K562 (cell line): ENCODE data around the gene TARP.

Experiments
- ATAC-seq: fragments of 200-7000 bp; cut with Tn5 transposase; 3 replicates; pipeline ENCODE4 v1.9.1; 2020; ENCODE audit warnings: moderate library complexity
- BruUV-seq: library from RNA; stranded (reverse); fragments of 400-500 nt; replicated peaks from 2 replicates; lab custom pipeline; 2021; lab: Mats Ljungman, UMichigan
- CTCF ChIA-PET: fragments of 300-600 bp; formaldehyde crosslinking; extraction: SDS; loops from one replicate; lab custom pipeline; 2021; ENCODE audit warnings: low intra/inter-chr PET ratio; lab: Yijun Ruan, JAX
- POLR2A ChIA-PET: fragments of 300-600, 350-650 bp; sonication (Branson Sonifier 250); formaldehyde crosslinking; extraction: SDS; loops from one replicate; lab custom pipeline; 2021; ENCODE audit warnings: antibody characterized with exemption, inconsistent platforms; lab: Yijun Ruan, JAX
- DNase-seq, 4 experiments: peaks; one replicate each; pipeline versions ENCODE4 v3.0.0 to v3.0.0-alpha.2; 2011 to 2018; ENCODE audit warnings: low spot score in 3 of 4, mixed read lengths in 3 of 4; ENCODE audit errors: extremely low read depth in 1 of 4
- FAIRE-seq: peaks from 2 replicates; lab custom pipeline; 2011; peaks lifted over from hg19 to GRCh38; lab: Jason Lieb, UNC
- H2AFZ ChIP-seq: 2 replicates; pipeline ENCODE4 v1.6.0; 2011; ENCODE audit warnings: low read depth, low read length, control low read depth, inconsistent platforms
- H3K27ac ChIP-seq: fragments of 200-600 bp; 3 replicates; pipeline ENCODE4 v1.8.0; 2011; ENCODE audit warnings: low read depth, mild to moderate bottlenecking, control low read depth, inconsistent platforms, low read length, moderate library complexity, mixed read lengths; ENCODE audit errors: extremely low read depth
- H3K27me3 ChIP-seq, 2 experiments: fragments of 300-600 bp in 1 of 2; 2 replicates in 1 of 2; 3 replicates in 1 of 2; pipeline versions ENCODE4 v1.6.0 to v1.8.0; 2011; ENCODE audit warnings: inconsistent platforms in 2 of 2, low read length in 2 of 2, mild to moderate bottlenecking in 1 of 2, mixed read lengths in 1 of 2, moderate library complexity in 1 of 2; ENCODE audit not compliant: control insufficient read depth in 2 of 2, insufficient read depth in 2 of 2
- H3K36me3 ChIP-seq: fragments of 300-600 bp; 3 replicates; pipeline ENCODE4 v1.8.0; 2011; ENCODE audit warnings: mild to moderate bottlenecking, low read length, inconsistent platforms; ENCODE audit not compliant: control insufficient read depth, insufficient read depth
- H3K4me1 ChIP-seq, 2 experiments: fragments of 200-600 bp in 1 of 2; replicated peaks in 1 of 2; 2 replicates in 1 of 2; 3 replicates in 1 of 2; pipeline versions ENCODE4 v1.5.1 to v1.8.0; 2011; ENCODE audit warnings: inconsistent platforms in 2 of 2, low read length in 2 of 2, mild to moderate bottlenecking in 1 of 2, mixed read lengths in 1 of 2, moderate library complexity in 1 of 2; ENCODE audit not compliant: control insufficient read depth in 2 of 2, insufficient read depth in 2 of 2
- H3K4me2 ChIP-seq: 2 replicates; pipeline ENCODE4 v1.6.1; 2011; ENCODE audit warnings: low read length, control low read depth, inconsistent platforms, mixed read lengths; ENCODE audit not compliant: insufficient read depth
- H3K4me3 ChIP-seq: fragments of 200-600 bp; sonication (generic), shearing (Covaris generic); 2 replicates; pipeline ENCODE4 v1.5.1; 2016; ENCODE audit warnings: control low read depth, inconsistent platforms
- H3K79me2 ChIP-seq: fragments of 200-600 bp; 3 replicates; pipeline ENCODE4 v1.8.0; 2011; ENCODE audit warnings: low read length, inconsistent platforms; ENCODE audit not compliant: control insufficient read depth, insufficient read depth
- H3K9ac ChIP-seq, 2 experiments: 2 replicates each; pipeline versions ENCODE4 v1.6.0 to v1.6.1; 2011; ENCODE audit warnings: low read depth in 2 of 2, low read length in 2 of 2, control low read depth in 1 of 2, inconsistent platforms in 1 of 2, mild to moderate bottlenecking in 1 of 2, mixed read lengths in 1 of 2; ENCODE audit not compliant: insufficient read depth in 1 of 2
- H3K9me1 ChIP-seq: one replicate; pipeline ENCODE4 v1.6.0; 2011; ENCODE audit warnings: inconsistent platforms, mild to moderate bottlenecking, low read length, moderate library complexity; ENCODE audit not compliant: control insufficient read depth, insufficient read depth
- H3K9me3 ChIP-seq: replicated peaks from 2 replicates; pipeline ENCODE4 v1.5.1; 2011; ENCODE audit warnings: low read depth, low read length, inconsistent platforms; ENCODE audit not compliant: control insufficient read depth, insufficient read depth
- H4K20me1 ChIP-seq: replicated peaks from 2 replicates; pipeline ENCODE4 v1.6.1; 2011; ENCODE audit warnings: low read length, inconsistent platforms, mixed read lengths; ENCODE audit not compliant: control insufficient read depth, insufficient read depth
- CEBPB ChIP-seq: fragments of 450-650 bp; IDR thresholded peaks from 2 replicates; pipeline ENCODE4 v1.6.1; 2016; ENCODE audit warnings: missing genetic modification characterization, missing compliant biosample characterization
- CEBPG ChIP-seq, 3 experiments: fragments of 200-800 bp in 1 of 3; sonication (Bioruptor generic) in 1 of 3; sonication (generic) in 1 of 3; formaldehyde crosslinking in 1 of 3; IDR thresholded peaks in 2 of 3; conservative IDR thresholded peaks in 1 of 3; 2 replicates each; pipeline versions ENCODE4 v1.6.1 to v1.8.0; 2016 to 2022; ENCODE audit warnings: missing compliant biosample characterization in 2 of 3, missing genetic modification characterization in 2 of 3, mild to moderate bottlenecking in 1 of 3, missing genetic modification reagents in 1 of 3
- E2F8 ChIP-seq: fragments of 450-650 bp; IDR thresholded peaks from 2 replicates; pipeline ENCODE4 v1.7.1; 2018; ENCODE audit warnings: mild to moderate bottlenecking, low read depth; ENCODE audit not compliant: partially characterized antibody
- GABPA ChIP-seq: fragments of 200-800 bp; sonication (Bioruptor generic); conservative IDR thresholded peaks from 2 replicates; pipeline ENCODE4 v1.6.1; 2016; ENCODE audit warnings: low read depth, missing genetic modification characterization, missing compliant biosample characterization
- HLTF ChIP-seq: fragments of 450-650 bp; IDR thresholded peaks from 2 replicates; pipeline ENCODE4 v1.6.1; 2016
- HMG20B ChIP-seq: fragments of 250-450 bp; sonication (Bioruptor Pico); IDR thresholded peaks from 2 replicates; pipeline ENCODE4 v1.5.0; 2021; ENCODE audit warnings: mild to moderate bottlenecking
- NFIC ChIP-seq: fragments of 450-650 bp; IDR thresholded peaks from 2 replicates; pipeline ENCODE4 v1.6.1; 2017; ENCODE audit warnings: mild to moderate bottlenecking, inconsistent platforms
- TFAP4 ChIP-seq: sonication (generic); formaldehyde crosslinking; IDR thresholded peaks from 2 replicates; pipeline ENCODE4 v1.8.0; 2022; ENCODE audit warnings: missing genetic modification reagents, mild to moderate bottlenecking, moderate library complexity, borderline replicate concordance
- ZKSCAN3 ChIP-seq: fragments of 250-450 bp; sonication (Bioruptor Pico); IDR thresholded peaks from 2 replicates; pipeline ENCODE4 v1.4.0; 2020
- WGBS: fragments of 100-300 bp; shearing (Covaris generic); methylation state at CpG from one replicate; pipeline ENCODE4 v1.1.6; 2016; ENCODE audit warnings: low coverage, mixed read lengths; ENCODE audit not compliant: insufficient coverage; ENCODE audit errors: missing lambda C conversion rate; 5-methylcytosine and 5-hydroxymethylcytosine counted together
- in situ Hi-C: fragments of 300-500 bp; cut with MboI; formaldehyde crosslinking; loops from 4 replicates; pipeline ENCODE4 v1.15.0; 2018; ENCODE audit warnings: inconsistent platforms, mixed read lengths
- intact Hi-C: fragments of 100-400 bp; cut with micrococcal nuclease; formaldehyde crosslinking; loops from 2 replicates; pipeline ENCODE4 v1.14.2; 2022

The TARP gene

GRCh38 chr7:38311329-38311937 lies 38.0 kb upstream of the TARP start (continued):
- TF ChIP-seq TFAP4 (CRISPR knock-in tag) (0 out of 2 replicates have a peak, but pooled peaks have one; percentile 57), HLTF (no peak), GABPA (tag) (peak; percentile 81), HMG20B (CRISPR knock-in tag) (no peak), ZKSCAN3 (CRISPR knock-in tag) (no peak)

- in situ Hi-C loops (no loop called here), intact Hi-C loops (no loop called here)
- H3K36me3 ChIP-seq: no peaks in the 10 kb centered on the region
- ATAC-seq (peak; percentile 29), DNase-seq (peak in 1 of 4 experiments; percentile 30), FAIRE-seq (peak; percentile 35)
- no peaks in the 10 kb centered on the region for H3K27me3 ChIP-seq
- no peaks in the 10 kb centered on the region for H4K20me1 ChIP-seq
- peak overlapping the region; percentile 99 for H2AFZ ChIP-seq
- peak overlapping the region; percentile 58 for H3K4me3 ChIP-seq
- H3K27ac ChIP-seq: no peak overlapping the region; the same call in 2 of the 3 replicates
- TSS peak; percentile 57 for BruUV-seq
- peak overlapping the region; percentile 57 for H3K4me2 ChIP-seq
- no peaks in the 10 kb centered on the region for H3K9me1 ChIP-seq
- peaks cover 4% of the 10 kb centered on the region; the same call in 1 of the 3 replicates for H3K79me2 ChIP-seq
- 18% methylated on average over 6 of the region's 6 CpGs for WGBS
- no peak for TF ChIP-seq E2F8
- TF ChIP-seq CEBPB (tag): peak; percentile 49; the same call in 1 of the 2 replicates
- TF ChIP-seq CEBPG (CRISPR knock-in tag; IDR thresholded peaks at IDR 0.05): no peak
- peak; percentile 43 to 68 for TF ChIP-seq CEBPG (tag; conservative IDR thresholded peaks at IDR 0.05 in 1 of 2, IDR thresholded peaks at IDR 0.05 in 1 of 2)
- TF ChIP-seq NFIC: peak; percentile 76
- H3K4me1 ChIP-seq: peaks cover 5 to 7% of the 10 kb centered on the region in 2 experiments
- no peaks in the 10 kb centered on the region for H3K9me3 ChIP-seq
- CTCF ChIA-PET: interaction anchor here (0.8 kb wide), 1 partner anchor 26 kb away, joined by 3 read pairs; no protein-coding TSS in a partner anchor
- H3K9ac ChIP-seq: peak overlapping the region in 1 of 2 experiments; percentile 81; a peak in 2 of 4 replicates
- POLR2A ChIA-PET: interaction anchor here (1.2 to 1.3 kb wide), 2 partner anchors 27 to 114 kb away, joined by 3 read pairs; no protein-coding TSS in a partner anchor
These were observed 37.2 kb upstream of the TARP start for GRCh38 chr7:38310591-38311101.
